Measurements from ENCODE around the gene POLR2J.
"Not testable (repeated sequence)": the region's sequence is repeated elsewhere in the genome, so short reads cannot be mapped to it uniquely, and the experiment has no call there.

The POLR2J gene

GRCh38 chr7:102494473-102495149, 15.9 kb upstream of the POLR2J start:
- not testable (repeated sequence) for DNase-seq (ENCODE audit: low read depth)

GRCh38 chr7:102494026-102494425, 15.3 kb upstream of the POLR2J start:
- DNase-seq (ENCODE audit: low read depth), result not testable (repeated sequence)

GRCh38 chr7:102493220-102493935, 14.7 kb upstream of the POLR2J start:
- DNase-seq (ENCODE audit: low read depth), result not testable (repeated sequence)

DNA sequence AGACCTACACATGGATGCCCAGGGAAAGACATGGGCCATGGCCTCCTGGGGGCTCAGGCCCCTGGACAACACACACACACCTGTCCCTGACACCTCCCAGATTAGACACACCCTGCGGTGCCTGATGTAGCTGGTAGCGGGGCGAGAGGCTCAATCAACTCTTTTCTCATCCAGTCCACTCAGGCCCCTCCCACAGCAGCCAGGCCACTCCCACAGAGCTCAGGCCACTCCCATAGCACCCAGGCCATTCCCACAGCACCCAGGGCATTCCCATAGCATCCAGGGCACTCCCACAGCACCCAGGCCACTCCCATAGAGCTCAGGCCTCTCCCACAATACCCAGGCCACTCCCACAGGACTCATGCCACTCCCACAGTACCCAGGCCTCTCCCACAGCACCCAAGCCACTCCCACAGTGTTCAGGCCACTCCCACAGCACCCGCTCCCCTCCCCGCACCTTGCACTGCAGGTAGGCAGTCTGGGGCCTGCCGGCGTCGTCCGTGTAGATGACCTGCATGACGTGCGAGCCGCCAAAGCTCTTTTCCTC, 11.9 kb upstream of the POLR2J start:
- DNase-seq (ENCODE audit: low read depth), result not testable (repeated sequence)

DNA sequence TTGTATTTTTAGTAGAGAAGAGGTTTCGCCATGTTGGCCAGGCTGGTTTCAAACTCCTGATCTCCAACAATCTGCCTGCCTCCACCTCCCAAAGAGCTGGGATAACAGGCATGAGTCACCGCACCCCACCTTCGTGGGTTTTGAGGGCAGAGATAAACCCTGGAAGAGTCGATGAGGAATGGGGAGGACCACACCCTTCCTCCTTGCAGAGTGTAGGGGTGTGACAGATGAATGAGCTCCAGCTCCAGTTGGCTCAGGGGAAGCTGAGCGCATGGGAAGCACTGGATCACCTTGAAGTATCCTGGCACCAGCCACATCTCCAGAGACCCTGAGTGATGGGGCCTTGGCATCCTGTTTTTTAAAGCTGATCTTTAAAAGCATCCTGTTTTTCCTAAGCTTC, 5.6 kb upstream of the POLR2J start:
- not testable (repeated sequence) for DNase-seq (ENCODE audit: low read depth)

DNA sequence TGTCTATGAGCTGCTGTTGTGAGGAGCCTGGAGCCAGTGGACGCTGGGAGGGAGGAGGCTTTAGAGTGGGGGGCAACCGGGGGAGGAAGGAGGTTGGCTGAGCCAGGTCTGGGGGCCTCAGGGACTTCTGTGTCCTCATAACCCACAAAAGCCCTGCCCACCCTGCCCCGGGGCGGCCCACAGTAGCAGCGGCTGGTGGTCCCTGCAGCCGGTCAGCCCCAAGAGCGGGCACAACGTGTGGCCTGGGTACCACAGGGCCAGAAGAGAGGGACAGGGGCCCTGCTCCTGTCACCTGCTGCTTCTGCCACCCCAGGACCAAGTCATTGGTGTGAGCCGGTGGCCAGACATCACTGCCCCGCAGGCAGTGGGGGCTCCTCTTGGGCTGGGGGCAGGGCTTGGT, 3.2 kb upstream of the POLR2J start:
- not testable (repeated sequence) for DNase-seq (ENCODE audit: low read depth)

GRCh38 chr7:102479982-102480637, 1.4 kb upstream of the POLR2J start:
- not testable (repeated sequence) for DNase-seq (ENCODE audit: low read depth)

DNA sequence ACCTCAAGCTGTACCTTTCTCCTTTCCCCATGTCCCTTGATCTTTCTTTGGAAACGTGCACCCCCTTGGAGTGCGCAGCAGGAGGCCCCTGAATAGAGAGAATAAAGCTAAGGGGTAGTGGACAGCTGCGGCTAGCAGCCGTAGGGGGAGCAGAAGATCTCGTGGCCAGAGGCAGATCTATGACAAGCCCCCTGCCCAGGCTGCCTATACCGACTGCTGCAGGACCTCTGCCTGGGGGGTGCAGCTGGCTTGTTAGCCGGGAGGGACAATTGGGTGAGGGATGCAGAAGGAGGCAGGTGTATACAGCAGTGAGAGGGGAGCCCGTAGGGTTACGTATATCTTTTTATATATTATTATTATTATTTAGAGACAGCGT, 475 bp upstream of the POLR2J start:
- DNase-seq (ENCODE audit: low read depth), result not testable (repeated sequence)

- DNase-seq (ENCODE audit: low read depth), result not testable (repeated sequence)
Observed at GRCh38 chr7:102474736-102475435, 3.8 kb downstream of the POLR2J start.

DNA sequence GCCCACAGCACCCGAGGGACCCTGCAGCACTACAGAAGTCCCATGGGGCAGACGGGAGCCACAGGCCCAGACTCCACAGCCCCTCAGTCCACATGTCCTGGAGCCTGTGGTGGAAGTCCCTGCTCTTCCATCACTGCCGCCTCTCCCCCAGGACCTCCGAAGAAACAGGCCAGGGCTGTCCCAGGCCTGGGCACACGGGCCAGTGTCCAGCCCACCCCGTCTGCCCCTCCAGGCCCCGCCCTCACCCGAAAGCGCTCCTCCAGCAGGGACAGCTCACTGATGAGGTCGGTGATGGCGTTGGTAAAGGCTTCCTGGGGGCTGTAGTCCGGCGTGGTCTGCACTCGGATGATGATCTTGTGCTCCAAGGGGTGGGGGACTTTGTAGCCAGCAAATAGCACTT, 4.6 kb downstream of the POLR2J start:
- DNase-seq (ENCODE audit: low read depth), result not testable (repeated sequence)

GRCh38 chr7:102473271-102473991, 5.3 kb downstream of the POLR2J start:
- DNase-seq (ENCODE audit: low read depth), result no peak

- no peak for DNase-seq (ENCODE audit: low read depth)
Observed at GRCh38 chr7:102472126-102473041, 6.3 kb downstream of the POLR2J start.

DNA sequence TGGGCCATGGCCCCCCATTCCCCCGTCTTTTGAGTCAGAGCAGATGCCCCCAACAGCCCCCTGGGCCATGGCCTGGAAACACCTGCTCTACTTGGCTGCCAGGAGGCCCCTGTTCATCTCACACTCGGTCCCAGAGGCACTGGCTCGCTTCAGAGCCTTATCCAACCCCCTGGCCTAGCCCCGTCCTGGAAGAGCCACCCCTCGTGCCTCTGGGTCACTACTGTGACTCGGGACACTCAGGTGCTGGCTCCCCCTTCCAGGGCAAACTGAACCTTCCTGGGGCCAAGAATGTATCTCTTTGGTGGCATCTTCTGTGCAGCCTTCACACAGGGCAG, 7.0 kb downstream of the POLR2J start:
- DNase-seq (ENCODE audit: low read depth), result no peak

DNA sequence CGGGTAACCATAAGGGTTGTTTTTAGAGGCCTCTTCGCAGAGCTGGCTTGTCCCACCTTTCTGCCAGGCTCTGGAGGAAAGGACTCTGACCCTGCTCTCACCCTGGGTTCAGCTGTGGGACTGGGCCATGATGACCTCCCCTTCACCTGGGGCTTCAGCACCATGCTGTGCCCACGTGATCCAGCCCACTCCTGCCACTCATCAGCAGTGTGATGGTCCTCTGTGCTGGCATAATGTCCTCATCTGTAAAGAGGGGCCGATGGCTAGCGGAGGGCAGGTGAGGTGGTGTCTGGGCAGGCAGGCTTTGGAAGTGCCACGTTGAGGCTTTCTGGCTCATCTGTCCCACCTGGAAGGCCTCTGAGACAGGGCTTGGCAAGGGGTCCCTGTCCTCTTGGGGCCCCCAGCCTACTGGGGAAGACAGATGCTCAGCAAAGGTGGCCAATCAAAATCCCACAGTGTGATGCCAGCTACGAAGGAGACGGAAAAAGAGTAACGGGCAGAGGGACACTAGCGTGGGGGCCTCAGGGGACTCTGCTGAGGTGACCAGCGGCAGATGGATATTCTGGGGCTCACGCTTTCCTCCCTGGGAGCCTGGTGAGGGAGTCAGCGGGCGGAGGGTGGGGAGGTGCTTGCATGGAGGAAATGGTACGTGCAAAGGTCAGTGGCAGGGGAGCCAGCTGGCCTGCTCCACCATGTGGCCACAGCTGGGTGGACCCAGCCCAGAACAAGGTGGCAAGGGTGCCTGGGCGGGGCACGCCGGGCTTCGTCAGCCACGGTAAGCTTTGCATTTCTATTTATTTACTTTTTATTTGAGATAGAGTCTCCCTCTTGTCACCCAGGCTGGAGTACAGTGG, 8.5 kb downstream of the POLR2J start:
- DNase-seq (ENCODE audit: low read depth), result no peak

DNA sequence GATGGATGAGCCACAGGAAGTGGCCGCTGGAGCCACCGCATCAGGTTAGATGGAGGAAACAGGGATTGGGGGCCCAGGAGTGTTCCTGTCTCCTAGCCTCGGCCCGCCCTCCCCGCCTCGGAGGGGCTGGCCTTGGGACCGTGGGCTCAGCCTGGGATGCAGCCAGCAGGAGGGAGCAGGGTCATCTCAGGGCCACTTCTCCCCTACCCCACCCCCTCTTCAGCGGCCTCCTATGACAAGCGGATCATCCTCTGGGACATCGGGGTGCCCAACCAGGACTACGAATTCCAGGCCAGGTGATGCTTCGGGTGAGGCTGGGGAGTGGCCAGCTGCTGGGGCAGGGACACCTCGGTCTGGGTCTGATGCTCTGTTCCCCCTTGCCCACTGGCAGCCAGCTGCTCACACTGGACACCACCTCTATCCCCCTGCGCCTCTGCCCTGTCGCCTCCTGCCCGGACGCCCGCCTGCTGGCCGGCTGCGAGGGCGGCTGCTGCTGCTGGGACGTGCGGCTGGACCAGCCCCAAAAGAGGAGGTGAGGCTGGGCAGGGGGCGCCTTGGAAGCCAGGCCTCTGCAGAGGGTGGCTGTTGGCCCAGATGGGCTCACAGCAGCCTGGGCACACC, 9.3 kb downstream of the POLR2J start:
- DNase-seq (ENCODE audit: low read depth), result no peak

- no peak for DNase-seq (ENCODE audit: low read depth)
Observed at GRCh38 chr7:102468478-102469350, 10.0 kb downstream of the POLR2J start.

GRCh38 chr7:102467581-102468477, 10.9 kb downstream of the POLR2J start:
- no peak for DNase-seq (ENCODE audit: low read depth)
